Peyer's patch (tissue), 4 donors: ENCODE measurements around the gene OOEP.

Experiments
- CTCF ChIP-seq, 6 experiments: fragments of 450-650 bp in 4 of 6; fragments of 200-600 bp in 2 of 6; sonication (generic) in 1 of 6; IDR thresholded peaks; one replicate each; pipeline ENCODE4 v1.5.1; 2017 to 2019; ENCODE audit warnings: antibody characterized with exemption in 6 of 6, mild to moderate bottlenecking in 3 of 6, moderate library complexity in 1 of 6
- POLR2A ChIP-seq, 2 donors: fragments of 450-650 bp; IDR thresholded peaks; one replicate each; pipeline ENCODE4 v1.5.1; 2017; ENCODE audit warnings: antibody characterized with exemption in 2 of 2, mild to moderate bottlenecking in 2 of 2, moderate library complexity in 2 of 2

- no peak for TF ChIP-seq POLR2A (IDR thresholded peaks at IDR 0.05)
- no peak for TF ChIP-seq CTCF (IDR thresholded peaks at IDR 0.05)
Measured at GRCh38 chr6:73364121-73364520, 5.6 kb downstream of the OOEP start.
